Uterus (tissue), 2 donors: ENCODE data around the gene UBR4.
A peak's percentile ranks its signal among the peaks of the same experiment; 100 is the strongest.

Source experiments
- CTCF ChIP-seq, 4 experiments: fragments of 200-600 bp in 2 of 4; fragments of 450-650 bp in 2 of 4; sonication (generic) in 2 of 4; IDR thresholded peaks; one replicate each; pipeline ENCODE4 v1.5.1; 2016 to 2019; ENCODE audit warnings: antibody characterized with exemption in 4 of 4, mild to moderate bottlenecking in 2 of 4, moderate library complexity in 1 of 4
- POLR2A ChIP-seq, 2 donors: fragments of 450-650 bp; IDR thresholded peaks; one replicate each; pipeline ENCODE4 v1.6.1; 2016; ENCODE audit warnings: antibody characterized with exemption in 2 of 2, mild to moderate bottlenecking in 1 of 2, moderate library complexity in 1 of 2

- TF ChIP-seq POLR2A (IDR thresholded peaks at IDR 0.05) (peak; percentile 95 to 97), CTCF (IDR thresholded peaks at IDR 0.05) (peak in 1 of 4 experiments; percentile 31)
Measured at GRCh38 chr1:19209990-19210771, at the start of gene UBR4.
